SK-N-SH (cell line): ENCODE results near the gene ITIH5. TPM values are rescaled to one million over a fixed set of nuclear protein-coding genes. Genes with fewer than 3 reads are reported as not detected.

Source experiments
- CTCF ChIA-PET: fragments of 300-600, 350-600 bp; formaldehyde crosslinking; extraction: SDS; loops from one replicate; lab custom pipeline; 2021; lab: Yijun Ruan, JAX
- POLR2A ChIA-PET: fragments of 350-600 bp; sonication (Branson Sonifier 250); formaldehyde crosslinking; extraction: SDS; loops from one replicate; lab custom pipeline; 2020; ENCODE audit warnings: antibody characterized with exemption, inconsistent platforms; lab: Yijun Ruan, JAX
- DNase-seq: peaks from one replicate; pipeline ENCODE4 v3.0.0; 2012
- H2AFZ ChIP-seq: fragments of 200-600 bp; sonication (generic); 2 replicates; pipeline ENCODE4 v1.8.1; 2016; ENCODE audit warnings: antibody characterized with exemption, mild to moderate bottlenecking, low read depth
- H3F3A ChIP-seq: fragments of 200-600 bp; sonication (generic); replicated peaks from 2 replicates; pipeline ENCODE3; 2016; ENCODE audit warnings: antibody characterized with exemption, mild to moderate bottlenecking; ENCODE audit not compliant: insufficient read depth
- H3K27ac ChIP-seq, 2 experiments: fragments of 200-500 bp in 1 of 2; fragments of 200-600 bp in 1 of 2; sonication (Bioruptor generic) in 1 of 2; sonication (generic), shearing (Covaris generic) in 1 of 2; 2 replicates each; pipeline versions ENCODE4 v1.5.1 to v1.6.1; 2014 to 2016; ENCODE audit warnings: low read depth in 2 of 2, inconsistent platforms in 1 of 2, low read length in 1 of 2, mild to moderate bottlenecking in 1 of 2, mixed read lengths in 1 of 2
- H3K27me3 ChIP-seq: fragments of 200-600 bp; sonication (generic), shearing (Covaris generic); 2 replicates; pipeline ENCODE4 v1.6.1; 2016; ENCODE audit warnings: mixed run types; ENCODE audit not compliant: insufficient read depth
- H3K36me3 ChIP-seq, 2 experiments: fragments of 200-500 bp in 1 of 2; fragments of 200-600 bp in 1 of 2; sonication (Bioruptor generic) in 1 of 2; sonication (generic) in 1 of 2; replicated peaks in 1 of 2; 2 replicates each; pipeline versions ENCODE3 to v1.5.1; 2014 to 2016; ENCODE audit warnings: low read length in 1 of 2, mild to moderate bottlenecking in 1 of 2; ENCODE audit not compliant: insufficient read depth in 2 of 2, control insufficient read depth in 1 of 2
- H3K4me1 ChIP-seq, 2 experiments: fragments of 200-500 bp in 1 of 2; fragments of 200-600 bp in 1 of 2; sonication (Bioruptor generic) in 1 of 2; sonication (generic), shearing (Covaris generic) in 1 of 2; 2 replicates each; pipeline versions ENCODE4 v1.5.1 to v1.6.1; 2014 to 2016; ENCODE audit warnings: low read depth in 1 of 2, low read length in 1 of 2, mixed run types in 1 of 2; ENCODE audit not compliant: insufficient read depth in 2 of 2, control insufficient read depth in 1 of 2
- H3K4me2 ChIP-seq: fragments of 200-600 bp; sonication (generic), shearing (Covaris generic); 2 replicates; pipeline ENCODE4 v1.6.1; 2017; ENCODE audit warnings: mixed run types
- H3K4me3 ChIP-seq, 2 experiments: fragments of 200-500 bp in 1 of 2; fragments of 200-600 bp in 1 of 2; sonication (Bioruptor generic) in 1 of 2; sonication (generic), shearing (Covaris generic) in 1 of 2; 2 replicates each; pipeline versions ENCODE4 v1.5.1 to v1.8.1; 2014 to 2016; ENCODE audit warnings: low read depth in 2 of 2, inconsistent platforms in 1 of 2, low read length in 1 of 2, mild to moderate bottlenecking in 1 of 2, mixed read lengths in 1 of 2, moderate library complexity in 1 of 2
- H3K79me2 ChIP-seq: fragments of 200-600 bp; sonication (generic); 2 replicates; pipeline ENCODE4 v1.8.1; 2017; ENCODE audit warnings: mild to moderate bottlenecking; ENCODE audit not compliant: insufficient read depth
- H3K9ac ChIP-seq: fragments of 200-600 bp; sonication (generic); 2 replicates; pipeline ENCODE4 v1.6.1; 2017; ENCODE audit warnings: mixed run types
- H3K9me2 ChIP-seq: fragments of 200-600 bp; sonication (generic); 2 replicates; pipeline ENCODE4 v1.6.1; 2017; ENCODE audit warnings: mixed run types
- H3K9me3 ChIP-seq: fragments of 200-600 bp; sonication (generic); 2 replicates; pipeline ENCODE4 v1.6.1; 2017; ENCODE audit warnings: mixed run types, mild to moderate bottlenecking, moderate library complexity
- H4K20me1 ChIP-seq: fragments of 200-600 bp; sonication (generic); 2 replicates; pipeline ENCODE4 v1.6.1; 2017; ENCODE audit warnings: mild to moderate bottlenecking, mixed run types; ENCODE audit not compliant: insufficient read depth
- CHD2 ChIP-seq: fragments of 150-350 bp; IDR thresholded peaks from 2 replicates; pipeline ENCODE4 v1.6.1; 2018; ENCODE audit warnings: low read length; ENCODE audit not compliant: partially characterized antibody
- EZH2phosphoT487 ChIP-seq: fragments of 200-600 bp; sonication (generic); IDR thresholded peaks from 2 replicates; pipeline ENCODE4 v1.6.1; 2017; ENCODE audit warnings: low read depth, mixed run types, mild to moderate bottlenecking, antibody characterized with exemption, moderate library complexity, borderline replicate concordance
- FOSL2 ChIP-seq: IDR thresholded peaks from 2 replicates; pipeline ENCODE4 v1.4.0; 2012; ENCODE audit warnings: low read depth, mild to moderate bottlenecking, moderate library complexity, borderline replicate concordance
- FOXJ3 ChIP-seq: sonication (generic); formaldehyde crosslinking; IDR thresholded peaks from 2 replicates; pipeline ENCODE4 v1.5.1; 2020; ENCODE audit warnings: mild to moderate bottlenecking, missing genetic modification reagents
- MEF2A ChIP-seq: IDR thresholded peaks from 2 replicates; pipeline ENCODE4 v1.4.0; 2012; ENCODE audit warnings: low read depth, borderline replicate concordance
- NFIC ChIP-seq: IDR thresholded peaks from 2 replicates; pipeline ENCODE4 v1.4.0; 2012; ENCODE audit warnings: borderline replicate concordance
- NRF1 ChIP-seq: IDR thresholded peaks from 2 replicates; pipeline ENCODE4 v1.6.1; 2012; ENCODE audit warnings: low read depth, mild to moderate bottlenecking, low read length
- RAD21 ChIP-seq: IDR thresholded peaks from 2 replicates; pipeline ENCODE4 v1.6.1; 2012; ENCODE audit warnings: mild to moderate bottlenecking, low read length
- RXRA ChIP-seq: IDR thresholded peaks from 2 replicates; pipeline ENCODE4 v1.4.0; 2012; ENCODE audit warnings: low read depth, mild to moderate bottlenecking, borderline replicate concordance
- TAF1 ChIP-seq: IDR thresholded peaks from 2 replicates; pipeline ENCODE4 v1.6.1; 2012; ENCODE audit warnings: low read depth, mild to moderate bottlenecking, low read length, moderate library complexity, borderline replicate concordance
- TCF12 ChIP-seq: IDR thresholded peaks from 2 replicates; pipeline ENCODE4 v1.4.0; 2012
- WGBS: methylation state at CpG from one replicate; pipeline ENCODE4 v1.1.6; 2017; ENCODE audit warnings: low lambda C conversion rate; 5-methylcytosine and 5-hydroxymethylcytosine counted together
- polyA plus RNA-seq, 3 experiments: library from polyadenylated mRNA; depleted of rRNA; stranded (reverse); fragments of >200 nt; gene quantifications; 2 replicates each; pipeline ENCODE4 v1.2.3, GENCODE V29; 2012
- TF ChIP-seq, protein P1 (sequence below): IDR thresholded peaks from 2 replicates; pipeline ENCODE4; 2012
- TF ChIP-seq, protein P2 (sequence below): fragments of 200-600 bp; sonication (generic); IDR thresholded peaks from 2 replicates; pipeline ENCODE4 v1.6.1; 2017; ENCODE audit warnings: antibody characterized with exemption, mild to moderate bottlenecking, moderate library complexity
- TF ChIP-seq, protein P3 (sequence below): IDR thresholded peaks from 2 replicates; pipeline ENCODE4 v1.4.0; 2012; ENCODE audit warnings: low read depth

The ITIH5 gene
- polyA plus RNA-seq, 1 of the 3 experiments (the other 2 are of a cell fraction): 0.07 TPM

DNA sequence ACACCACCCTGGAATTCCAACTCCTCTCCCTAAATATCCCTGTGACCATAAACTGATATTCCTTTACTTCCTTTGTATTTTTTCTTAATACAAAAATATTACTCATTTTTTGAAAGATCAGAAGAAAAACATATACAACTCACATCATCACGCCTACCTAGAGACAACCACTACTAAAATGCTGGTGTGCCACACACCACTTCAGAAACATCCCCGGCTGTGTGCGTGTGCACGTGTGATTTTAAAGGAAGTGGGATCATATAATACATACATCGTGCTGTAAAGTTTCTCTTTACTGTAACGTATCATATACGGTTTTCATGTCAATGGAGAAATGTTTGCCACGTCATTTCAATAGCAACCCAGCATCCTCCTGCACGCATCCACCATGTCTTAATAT, 76.5 kb downstream of the ITIH5 start:
- H4K20me1 ChIP-seq: no peaks in the 10 kb centered on the region
- no peaks in the 10 kb centered on the region for H3K36me3 ChIP-seq
- WGBS: 74% methylated on average over 9 of the region's 9 CpGs
- H3K4me3 ChIP-seq: no peak overlapping the region
- H3K9ac ChIP-seq: no peak overlapping the region
- H2AFZ ChIP-seq: no peak overlapping the region
- DNase-seq: no peak
- no peak overlapping the region for H3K27ac ChIP-seq
- no peak overlapping the region for H3K4me2 ChIP-seq
- TF ChIP-seq EZH2phosphoT487 (no peak), FOXJ3 (CRISPR knock-in tag) (no peak), MEF2A (no peak), RXRA (no peak)
- TF ChIP-seq, protein P1, sequence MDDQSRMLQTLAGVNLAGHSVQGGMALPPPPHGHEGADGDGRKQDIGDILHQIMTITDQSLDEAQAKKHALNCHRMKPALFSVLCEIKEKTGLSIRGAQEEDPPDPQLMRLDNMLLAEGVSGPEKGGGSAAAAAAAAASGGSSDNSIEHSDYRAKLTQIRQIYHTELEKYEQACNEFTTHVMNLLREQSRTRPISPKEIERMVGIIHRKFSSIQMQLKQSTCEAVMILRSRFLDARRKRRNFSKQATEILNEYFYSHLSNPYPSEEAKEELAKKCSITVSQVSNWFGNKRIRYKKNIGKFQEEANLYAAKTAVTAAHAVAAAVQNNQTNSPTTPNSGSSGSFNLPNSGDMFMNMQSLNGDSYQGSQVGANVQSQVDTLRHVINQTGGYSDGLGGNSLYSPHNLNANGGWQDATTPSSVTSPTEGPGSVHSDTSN: no peak
- TF ChIP-seq, protein P2, sequence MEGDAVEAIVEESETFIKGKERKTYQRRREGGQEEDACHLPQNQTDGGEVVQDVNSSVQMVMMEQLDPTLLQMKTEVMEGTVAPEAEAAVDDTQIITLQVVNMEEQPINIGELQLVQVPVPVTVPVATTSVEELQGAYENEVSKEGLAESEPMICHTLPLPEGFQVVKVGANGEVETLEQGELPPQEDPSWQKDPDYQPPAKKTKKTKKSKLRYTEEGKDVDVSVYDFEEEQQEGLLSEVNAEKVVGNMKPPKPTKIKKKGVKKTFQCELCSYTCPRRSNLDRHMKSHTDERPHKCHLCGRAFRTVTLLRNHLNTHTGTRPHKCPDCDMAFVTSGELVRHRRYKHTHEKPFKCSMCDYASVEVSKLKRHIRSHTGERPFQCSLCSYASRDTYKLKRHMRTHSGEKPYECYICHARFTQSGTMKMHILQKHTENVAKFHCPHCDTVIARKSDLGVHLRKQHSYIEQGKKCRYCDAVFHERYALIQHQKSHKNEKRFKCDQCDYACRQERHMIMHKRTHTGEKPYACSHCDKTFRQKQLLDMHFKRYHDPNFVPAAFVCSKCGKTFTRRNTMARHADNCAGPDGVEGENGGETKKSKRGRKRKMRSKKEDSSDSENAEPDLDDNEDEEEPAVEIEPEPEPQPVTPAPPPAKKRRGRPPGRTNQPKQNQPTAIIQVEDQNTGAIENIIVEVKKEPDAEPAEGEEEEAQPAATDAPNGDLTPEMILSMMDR: no peak
- TF ChIP-seq, protein P3, sequence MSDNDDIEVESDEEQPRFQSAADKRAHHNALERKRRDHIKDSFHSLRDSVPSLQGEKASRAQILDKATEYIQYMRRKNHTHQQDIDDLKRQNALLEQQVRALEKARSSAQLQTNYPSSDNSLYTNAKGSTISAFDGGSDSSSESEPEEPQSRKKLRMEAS: no peak
- TF ChIP-seq, all 33 proteins: peak for 0
- Histone ChIP-seq H3K9me2 (no peaks in the 10 kb centered on the region), H3K27me3 (no peaks in the 10 kb centered on the region), H3K4me1 (no peaks in the 10 kb centered on the region), H3K79me2 (no peaks in the 10 kb centered on the region), H3K9me3 (no peaks in the 10 kb centered on the region), H3F3A (no peaks in the 10 kb centered on the region)
- ChIA-PET POLR2A (no interaction called here), CTCF (no interaction called here)

DNA sequence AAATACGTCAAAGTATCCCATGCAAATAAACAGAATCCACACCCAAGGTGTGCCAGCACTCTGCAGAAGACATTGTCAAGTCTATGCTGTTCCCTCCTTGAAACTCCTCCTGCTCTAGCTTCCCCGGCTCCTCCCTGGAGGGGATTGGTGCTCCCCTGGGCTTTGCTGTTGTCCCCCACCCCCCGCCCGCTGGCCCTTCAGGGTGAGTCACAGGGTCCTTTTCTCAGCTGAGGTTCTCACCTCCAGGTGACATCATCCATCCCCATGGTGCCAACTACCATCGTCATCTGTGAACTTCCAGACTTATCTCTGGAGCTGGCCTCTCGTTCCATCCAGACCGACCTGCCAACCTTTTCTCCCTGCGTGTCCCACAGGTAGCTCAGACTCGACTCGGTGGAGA, 77.0 kb downstream of the ITIH5 start:
- H3K9ac ChIP-seq: no peak overlapping the region
- no peaks in the 10 kb centered on the region for H3K9me2 ChIP-seq
- H3K79me2 ChIP-seq: no peaks in the 10 kb centered on the region
- no peak overlapping the region for H3K4me3 ChIP-seq
- CTCF ChIA-PET: no interaction called here
- no peaks in the 10 kb centered on the region for H3F3A ChIP-seq
- H3K36me3 ChIP-seq: no peaks in the 10 kb centered on the region
- no peaks in the 10 kb centered on the region for H4K20me1 ChIP-seq
- H2AFZ ChIP-seq: no peak overlapping the region
- no peaks in the 10 kb centered on the region for H3K9me3 ChIP-seq
- no peak overlapping the region for H3K4me2 ChIP-seq
- TF ChIP-seq NFIC: no peak
- no peak for TF ChIP-seq CHD2
- TF ChIP-seq TCF12: no peak
- no peak for TF ChIP-seq NRF1
- TF ChIP-seq MEF2A: no peak
- TF ChIP-seq FOSL2: no peak
- TF ChIP-seq TAF1: no peak
- no peak for TF ChIP-seq RAD21
- TF ChIP-seq, protein P1: no peak
- TF ChIP-seq EZH2phosphoT487: no peak
- 48% methylated on average over 10 of the region's 10 CpGs for WGBS
- no peaks in the 10 kb centered on the region for H3K27me3 ChIP-seq
- H3K27ac ChIP-seq: no peak overlapping the region
- DNase-seq: no peak
- POLR2A ChIA-PET: no interaction called here
- H3K4me1 ChIP-seq: no peaks in the 10 kb centered on the region
